Astrocyte (in vitro differentiated cells and primary cell): ENCODE data around the gene AKTIP. TPM values are rescaled to one million over a fixed set of nuclear protein-coding genes. Genes with fewer than 3 reads are reported as not detected.

Experiments used
- DNase-seq: peaks from one replicate; pipeline ENCODE4 v3.0.0-alpha.2; 2010; ENCODE audit warnings: low read depth
- FAIRE-seq: peaks from 2 replicates; lab custom pipeline; 2011; peaks lifted over from hg19 to GRCh38; lab: Jason Lieb, UNC
- H2AFZ ChIP-seq: 2 replicates; pipeline ENCODE4 v1.6.0; 2012; ENCODE audit warnings: low read depth, low read length, inconsistent platforms
- H3K27ac ChIP-seq: 2 replicates; pipeline ENCODE4 v1.5.1; 2011; ENCODE audit warnings: low read depth, low read length, inconsistent platforms
- H3K27me3 ChIP-seq: 2 replicates; pipeline ENCODE4 v1.6.0; 2011; ENCODE audit warnings: low read length, inconsistent platforms; ENCODE audit not compliant: insufficient read depth
- H3K36me3 ChIP-seq: 2 replicates; pipeline ENCODE4 v1.5.1; 2011; ENCODE audit warnings: low read length, inconsistent platforms; ENCODE audit not compliant: insufficient read depth
- H3K4me1 ChIP-seq: 2 replicates; pipeline ENCODE4 v1.5.1; 2011; ENCODE audit warnings: low read length, inconsistent platforms; ENCODE audit not compliant: insufficient read depth
- H3K4me2 ChIP-seq: 2 replicates; pipeline ENCODE4 v1.6.0; 2012; ENCODE audit warnings: low read length, inconsistent platforms
- H3K4me3 ChIP-seq: 2 replicates; pipeline ENCODE4 v1.5.1; 2011; ENCODE audit warnings: low read depth, mild to moderate bottlenecking, low read length, inconsistent platforms; ENCODE audit not compliant: insufficient read depth
- H3K79me2 ChIP-seq: 2 replicates; pipeline ENCODE4 v1.6.0; 2012; ENCODE audit warnings: mild to moderate bottlenecking, low read length, inconsistent platforms; ENCODE audit not compliant: insufficient read depth
- H3K9ac ChIP-seq: 2 replicates; pipeline ENCODE4 v1.6.0; 2012; ENCODE audit warnings: mild to moderate bottlenecking, low read length, inconsistent platforms
- H3K9me3 ChIP-seq: 2 replicates; pipeline ENCODE4 v1.5.1; 2012; ENCODE audit warnings: low read depth, mild to moderate bottlenecking, low read length, inconsistent platforms; ENCODE audit not compliant: insufficient read depth
- H4K20me1 ChIP-seq: 2 replicates; pipeline ENCODE4 v1.6.0; 2012; ENCODE audit warnings: low read length, inconsistent platforms; ENCODE audit not compliant: insufficient read depth
- H3K27ac Mint-ChIP-seq: one replicate; pipeline ENCODE4 v1.8.0; 2021; ENCODE audit warnings: mild to moderate bottlenecking, mixed read lengths; ENCODE audit not compliant: unreplicated experiment
- H3K27me3 Mint-ChIP-seq: one replicate; pipeline ENCODE4 v1.8.0; 2021; ENCODE audit warnings: low read depth, mixed read lengths; ENCODE audit not compliant: unreplicated experiment
- H3K36me3 Mint-ChIP-seq: one replicate; pipeline ENCODE4 v1.8.0; 2021; ENCODE audit warnings: low read depth, mixed read lengths; ENCODE audit not compliant: unreplicated experiment
- H3K4me1 Mint-ChIP-seq: one replicate; pipeline ENCODE4 v1.8.0; 2021; ENCODE audit warnings: low read depth, mixed read lengths; ENCODE audit not compliant: unreplicated experiment
- H3K4me3 Mint-ChIP-seq: one replicate; pipeline ENCODE4 v1.8.0; 2021; ENCODE audit warnings: mild to moderate bottlenecking, moderate library complexity, mixed read lengths; ENCODE audit not compliant: unreplicated experiment
- H3K9me3 Mint-ChIP-seq: one replicate; pipeline ENCODE4 v1.8.0; 2021; ENCODE audit warnings: mild to moderate bottlenecking, mixed read lengths; ENCODE audit not compliant: unreplicated experiment
- CTCF ChIP-seq: IDR thresholded peaks from 2 replicates; pipeline ENCODE4 v1.5.1; 2011; ENCODE audit warnings: low read depth, mild to moderate bottlenecking, inconsistent platforms, low read length, moderate library complexity; ENCODE audit not compliant: insufficient read depth
- EZH2 ChIP-seq: IDR thresholded peaks from 2 replicates; pipeline ENCODE4 v1.6.1; 2012; ENCODE audit warnings: mild to moderate bottlenecking, low read length, inconsistent platforms; ENCODE audit not compliant: insufficient read depth
- total RNA-seq: library from RNA; stranded (reverse); gene quantifications from 2 replicates; pipeline ENCODE4 v1.2.1, GENCODE V29; 2021

Gene AKTIP
- total RNA-seq, 1 donor from 2014 or later: 25.0 TPM

- H3K9me3 Mint-ChIP-seq: no peaks in the 10 kb centered on the region
- peaks cover 11% of the 10 kb centered on the region for H3K79me2 ChIP-seq
- peak overlapping the region; percentile 54 for H3K27ac Mint-ChIP-seq
- DNase-seq: no peak
- H3K4me1 ChIP-seq: peaks cover 16% of the 10 kb centered on the region
- TF ChIP-seq CTCF (no peak), EZH2 (no peak)
- H3K27me3 Mint-ChIP-seq: no peaks in the 10 kb centered on the region
- H3K4me2 ChIP-seq: peak overlapping the region; percentile 92
- peaks cover 11% of the 10 kb centered on the region for H4K20me1 ChIP-seq
- H3K27me3 ChIP-seq: no peaks in the 10 kb centered on the region
- H3K9me3 ChIP-seq: no peaks in the 10 kb centered on the region
- H2AFZ ChIP-seq: no peak overlapping the region
- peak overlapping the region; percentile 95 for H3K4me3 Mint-ChIP-seq
- no peak overlapping the region for H3K9ac ChIP-seq
- H3K27ac ChIP-seq: no peak overlapping the region
- peaks cover 4% of the 10 kb centered on the region for H3K36me3 Mint-ChIP-seq
- peaks cover 19% of the 10 kb centered on the region for H3K4me1 Mint-ChIP-seq
- peaks cover 1% of the 10 kb centered on the region for H3K36me3 ChIP-seq
- no peak overlapping the region for H3K4me3 ChIP-seq
- FAIRE-seq: no peak
Measured at GRCh38 chr16:53501216-53501859, 1.7 kb downstream of the AKTIP start.

GRCh38 chr16:53498984-53499383 lies 4.0 kb downstream of the AKTIP start:
- no peak for DNase-seq

More at GRCh38 chr16:53498984-53499383, 4.0 kb downstream of the AKTIP start:
- H3K36me3 Mint-ChIP-seq: peaks cover 4% of the 10 kb centered on the region
- no peaks in the 10 kb centered on the region for H3K27me3 Mint-ChIP-seq
- no peaks in the 10 kb centered on the region for H3K9me3 ChIP-seq
- H3K9ac ChIP-seq: no peak overlapping the region
- no peaks in the 10 kb centered on the region for H3K27me3 ChIP-seq
- no peak overlapping the region for H3K4me2 ChIP-seq
- H3K27ac Mint-ChIP-seq: no peak overlapping the region
- FAIRE-seq: no peak
- peaks cover 24% of the 10 kb centered on the region for H3K36me3 ChIP-seq
- no peaks in the 10 kb centered on the region for H3K9me3 Mint-ChIP-seq
- H3K4me3 ChIP-seq: no peak overlapping the region
- peaks cover 11% of the 10 kb centered on the region for H3K79me2 ChIP-seq
- peaks cover 10% of the 10 kb centered on the region for H3K4me1 ChIP-seq
- peaks cover 12% of the 10 kb centered on the region for H3K4me1 Mint-ChIP-seq
- no peak overlapping the region for H3K27ac ChIP-seq
- H4K20me1 ChIP-seq: peaks cover 11% of the 10 kb centered on the region
- no peak for TF ChIP-seq CTCF
- no peak for TF ChIP-seq EZH2
- H2AFZ ChIP-seq: no peak overlapping the region
- H3K4me3 Mint-ChIP-seq: no peak overlapping the region
